ENCODE data around the gene MED27.

Gene MED27

GRCh38 chr9:131976157-131977108 lies 103.2 kb downstream of the MED27 start:
- Histone ChIP-seq H3K36me3 (ENCODE audit: insufficient read depth, insufficient read length, low read length) (peaks cover 2% of the 10 kb centered on the region), H3K27me3 (ENCODE audit: insufficient read depth, insufficient read length) (no peaks in the 10 kb centered on the region), H3K9ac (ENCODE audit: insufficient read length, low read depth) (no peak overlapping the region), H3K9me3 (ENCODE audit: insufficient read depth, low read length) (no peaks in the 10 kb centered on the region), H3K4me1 (ENCODE audit: insufficient read depth, insufficient read length) (no peaks in the 10 kb centered on the region), H3K4me3 (ENCODE audit: insufficient read length, low read depth) (no peak overlapping the region)
- no peak for DNase-seq (ENCODE audit: low read depth, low spot score)
- TF ChIP-seq ZNF274 (IDR thresholded peaks at IDR 0.05; ENCODE audit: low read depth, low read length) (no peak), SUZ12 (IDR thresholded peaks at IDR 0.05; ENCODE audit: extremely low read depth, insufficient read depth, insufficient read length) (no peak), YY1 (IDR thresholded peaks at IDR 0.05; ENCODE audit: insufficient read depth, insufficient read length) (no peak)

DNA sequence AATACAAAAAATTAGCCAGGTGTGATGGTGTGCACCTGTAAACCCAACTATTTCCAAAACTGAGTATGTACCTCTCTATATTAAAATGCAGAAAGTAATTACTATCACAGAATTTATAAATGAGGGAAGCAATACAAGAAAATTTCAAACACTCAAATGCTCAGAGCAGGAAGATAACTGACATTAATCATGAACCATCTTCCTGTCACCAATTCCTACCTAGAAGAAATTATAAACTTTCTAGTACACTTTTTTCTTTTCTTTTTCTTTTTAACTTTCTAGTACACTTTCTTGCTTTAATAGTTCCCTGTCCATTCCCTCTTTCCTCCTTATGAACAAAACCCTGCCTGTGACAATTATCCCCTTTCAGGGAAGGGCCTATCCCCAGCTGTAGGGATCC lies 106.8 kb downstream of the MED27 start:
- Histone ChIP-seq H3K4me3 (ENCODE audit: insufficient read length, low read depth) (no peak overlapping the region), H3K36me3 (ENCODE audit: insufficient read depth, insufficient read length, low read length) (peaks cover 2% of the 10 kb centered on the region), H3K27me3 (ENCODE audit: insufficient read depth, insufficient read length) (no peaks in the 10 kb centered on the region), H3K9me3 (ENCODE audit: insufficient read depth, low read length) (no peaks in the 10 kb centered on the region), H3K9ac (ENCODE audit: insufficient read length, low read depth) (no peak overlapping the region), H3K4me1 (ENCODE audit: insufficient read depth, insufficient read length) (peaks cover 3% of the 10 kb centered on the region)
- DNase-seq (ENCODE audit: low read depth, low spot score) = no peak
- TF ChIP-seq ZNF274 (IDR thresholded peaks at IDR 0.05; ENCODE audit: low read depth, low read length) (no peak), YY1 (IDR thresholded peaks at IDR 0.05; ENCODE audit: insufficient read depth, insufficient read length) (no peak), SUZ12 (IDR thresholded peaks at IDR 0.05; ENCODE audit: extremely low read depth, insufficient read depth, insufficient read length) (no peak)

DNA sequence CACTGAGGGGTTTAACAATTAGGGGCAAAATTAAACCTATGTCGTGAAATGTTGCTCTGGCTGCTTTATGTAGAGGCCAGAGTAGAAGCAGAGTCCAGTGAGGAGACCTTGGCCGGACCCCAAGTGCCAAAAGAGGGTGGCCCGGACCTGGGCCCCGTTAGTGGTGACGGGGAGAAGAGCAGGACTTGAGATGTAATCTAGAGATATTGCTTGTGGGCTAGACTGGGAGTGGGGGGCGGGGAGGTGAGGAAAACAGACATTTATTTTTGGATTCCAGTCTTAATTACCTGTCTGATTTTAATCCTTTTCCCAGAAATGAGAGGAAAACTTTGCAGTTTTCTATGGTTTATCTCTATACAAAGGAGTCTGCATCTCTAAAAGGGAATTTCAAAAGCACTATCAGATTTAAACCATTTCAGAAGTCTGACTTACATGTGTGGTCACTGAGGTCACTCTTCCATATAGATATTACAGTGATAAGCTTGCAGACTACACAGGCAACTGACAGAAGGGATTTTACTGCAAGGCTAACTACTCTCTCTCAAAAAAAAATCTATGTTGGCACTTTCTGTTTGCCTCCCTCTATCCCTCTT lies 108.1 kb downstream of the MED27 start:
- H3K9me3 ChIP-seq (ENCODE audit: insufficient read depth, low read length) = no peaks in the 10 kb centered on the region
- H3K36me3 ChIP-seq (ENCODE audit: insufficient read depth, insufficient read length, low read length) = peaks cover 2% of the 10 kb centered on the region
- no peak overlapping the region for H3K4me3 ChIP-seq (ENCODE audit: insufficient read length, low read depth)
- peaks cover 3% of the 10 kb centered on the region for H3K4me1 ChIP-seq (ENCODE audit: insufficient read depth, insufficient read length)
- no peak for TF ChIP-seq YY1 (IDR thresholded peaks at IDR 0.05; ENCODE audit: insufficient read depth, insufficient read length)
- no peak for TF ChIP-seq SUZ12 (IDR thresholded peaks at IDR 0.05; ENCODE audit: extremely low read depth, insufficient read depth, insufficient read length)
- no peak for TF ChIP-seq ZNF274 (IDR thresholded peaks at IDR 0.05; ENCODE audit: low read depth, low read length)
- no peaks in the 10 kb centered on the region for H3K27me3 ChIP-seq (ENCODE audit: insufficient read depth, insufficient read length)
- DNase-seq (ENCODE audit: low read depth, low spot score) = no peak
- H3K9ac ChIP-seq (ENCODE audit: insufficient read length, low read depth) = no peak overlapping the region

GRCh38 chr9:131969469-131969989 lies 110.1 kb downstream of the MED27 start:
- Histone ChIP-seq H3K36me3 (ENCODE audit: insufficient read depth, insufficient read length, low read length) (peaks cover 2% of the 10 kb centered on the region), H3K9me3 (ENCODE audit: insufficient read depth, low read length) (no peaks in the 10 kb centered on the region), H3K4me3 (ENCODE audit: insufficient read length, low read depth) (no peak overlapping the region), H3K4me1 (ENCODE audit: insufficient read depth, insufficient read length) (peaks cover 3% of the 10 kb centered on the region), H3K27me3 (ENCODE audit: insufficient read depth, insufficient read length) (no peaks in the 10 kb centered on the region), H3K9ac (ENCODE audit: insufficient read length, low read depth) (no peak overlapping the region)
- no peak for TF ChIP-seq SUZ12 (IDR thresholded peaks at IDR 0.05; ENCODE audit: extremely low read depth, insufficient read depth, insufficient read length)
- DNase-seq (ENCODE audit: low read depth, low spot score) = no peak

GRCh38 chr9:131968632-131969031 lies 111.0 kb downstream of the MED27 start:
- Histone ChIP-seq H3K4me3 (ENCODE audit: insufficient read length, low read depth) (no peak overlapping the region), H3K9ac (ENCODE audit: insufficient read length, low read depth) (no peak overlapping the region), H3K9me3 (ENCODE audit: insufficient read depth, low read length) (no peaks in the 10 kb centered on the region), H3K4me1 (ENCODE audit: insufficient read depth, insufficient read length) (peaks cover 3% of the 10 kb centered on the region), H3K27me3 (ENCODE audit: insufficient read depth, insufficient read length) (no peaks in the 10 kb centered on the region), H3K36me3 (ENCODE audit: insufficient read depth, insufficient read length, low read length) (peaks cover 2% of the 10 kb centered on the region)
- no peak for DNase-seq (ENCODE audit: low read depth, low spot score)
- no peak for TF ChIP-seq YY1 (IDR thresholded peaks at IDR 0.05; ENCODE audit: insufficient read depth, insufficient read length)
- no peak for TF ChIP-seq ZNF274 (IDR thresholded peaks at IDR 0.05; ENCODE audit: low read depth, low read length)

GRCh38 chr9:131965841-131966240 lies 113.8 kb downstream of the MED27 start:
- Histone ChIP-seq H3K27me3 (ENCODE audit: insufficient read depth, insufficient read length) (no peaks in the 10 kb centered on the region), H3K9ac (ENCODE audit: insufficient read length, low read depth) (no peak overlapping the region), H3K4me3 (ENCODE audit: insufficient read length, low read depth) (no peak overlapping the region), H3K36me3 (ENCODE audit: insufficient read depth, insufficient read length, low read length) (no peaks in the 10 kb centered on the region), H3K4me1 (ENCODE audit: insufficient read depth, insufficient read length) (peaks cover 6% of the 10 kb centered on the region), H3K9me3 (ENCODE audit: insufficient read depth, low read length) (no peaks in the 10 kb centered on the region)
- no peak for TF ChIP-seq SUZ12 (IDR thresholded peaks at IDR 0.05; ENCODE audit: extremely low read depth, insufficient read depth, insufficient read length)
- TF ChIP-seq YY1 (IDR thresholded peaks at IDR 0.05; ENCODE audit: insufficient read depth, insufficient read length) = no peak
- TF ChIP-seq ZNF274 (IDR thresholded peaks at IDR 0.05; ENCODE audit: low read depth, low read length) = no peak
- peak; percentile 15 for DNase-seq (ENCODE audit: low read depth, low spot score)

DNA sequence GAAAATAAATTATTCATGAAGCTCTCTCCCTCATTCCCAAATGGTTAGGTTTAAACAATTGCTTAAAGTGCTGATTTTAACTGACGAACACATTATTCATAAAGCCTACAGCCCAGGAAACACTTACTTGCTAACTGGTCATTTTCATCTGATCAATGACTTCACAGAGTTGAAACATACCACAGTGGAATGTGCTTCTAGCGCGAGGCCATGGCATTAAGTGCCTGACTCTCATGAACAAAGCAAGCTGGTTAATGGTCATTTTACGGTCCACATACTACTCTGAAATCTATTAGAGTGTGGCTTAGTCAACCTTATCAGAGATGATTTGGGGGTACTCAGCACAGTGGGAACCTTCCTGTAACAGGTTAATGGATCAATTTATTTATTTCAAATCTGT lies 114.6 kb downstream of the MED27 start:
- Histone ChIP-seq H3K9ac (ENCODE audit: insufficient read length, low read depth) (no peak overlapping the region), H3K4me1 (ENCODE audit: insufficient read depth, insufficient read length) (peaks cover 6% of the 10 kb centered on the region), H3K4me3 (ENCODE audit: insufficient read length, low read depth) (no peak overlapping the region), H3K27me3 (ENCODE audit: insufficient read depth, insufficient read length) (no peaks in the 10 kb centered on the region), H3K9me3 (ENCODE audit: insufficient read depth, low read length) (no peaks in the 10 kb centered on the region), H3K36me3 (ENCODE audit: insufficient read depth, insufficient read length, low read length) (no peaks in the 10 kb centered on the region)
- TF ChIP-seq YY1 (IDR thresholded peaks at IDR 0.05; ENCODE audit: insufficient read depth, insufficient read length) (no peak), SUZ12 (IDR thresholded peaks at IDR 0.05; ENCODE audit: extremely low read depth, insufficient read depth, insufficient read length) (no peak), ZNF274 (IDR thresholded peaks at IDR 0.05; ENCODE audit: low read depth, low read length) (no peak)
- no peak for DNase-seq (ENCODE audit: low read depth, low spot score)

All from NT2/D1 (cell line).